H1 (cell line): Measurements from ENCODE around the gene GPC6. TPM values are rescaled to one million over a fixed set of nuclear protein-coding genes. Genes with fewer than 3 reads are reported as not detected.

Experiments
- CREB1 ChIP-seq: IDR thresholded peaks from 2 replicates; pipeline ENCODE4 v1.6.1; 2012; ENCODE audit warnings: inconsistent platforms
- EGR1 ChIP-seq: IDR thresholded peaks from 2 replicates; pipeline ENCODE4 v1.6.1; 2011; ENCODE audit warnings: low read depth, low read length, borderline replicate concordance
- GTF2F1 ChIP-seq: IDR thresholded peaks from 2 replicates; pipeline ENCODE4 v1.6.1; 2012; ENCODE audit warnings: low read depth, low read length, improper control_type of control experiment, borderline replicate concordance
- HDAC6 ChIP-seq: IDR thresholded peaks from one replicate; pipeline ENCODE4 v1.7.1; 2012; ENCODE audit warnings: low read depth, mild to moderate bottlenecking, inconsistent platforms, low read length, moderate library complexity
- MAFK ChIP-seq: IDR thresholded peaks from 2 replicates; pipeline ENCODE4 v1.6.1; 2012; ENCODE audit warnings: low read depth, mild to moderate bottlenecking, improper control_type of control experiment, low read length
- RAD21 ChIP-seq, 2 experiments: IDR thresholded peaks in 1 of 2; conservative IDR thresholded peaks in 1 of 2; 2 replicates each; pipeline ENCODE4 v1.6.1; 2011; ENCODE audit warnings: low read depth in 2 of 2, low read length in 2 of 2, improper control_type of control experiment in 1 of 2, inconsistent platforms in 1 of 2, mild to moderate bottlenecking in 1 of 2, moderate library complexity in 1 of 2
- RFX5 ChIP-seq: IDR thresholded peaks from 2 replicates; pipeline ENCODE4 v1.6.1; 2011; ENCODE audit warnings: low read depth, low read length, improper control_type of control experiment, borderline replicate concordance
- USF2 ChIP-seq: IDR thresholded peaks from 2 replicates; pipeline ENCODE4 v1.6.1; 2011; ENCODE audit warnings: low read length, improper control_type of control experiment
- polyA plus RNA-seq, 7 experiments: library from polyadenylated mRNA; depleted of rRNA in 3 of 7; stranded (reverse) in 5 of 7; unstranded in 2 of 7; fragments of >200 nt in 5 of 7; fragments of 200-250 nt in 2 of 7; gene quantifications; 1 replicate in 5 of 7; 2 replicates in 1 of 7; 4 replicates in 1 of 7; pipeline versions ENCODE4 v1.2.1 to v1.2.3, GENCODE V29; 2011 to 2013; ENCODE audit warnings: missing spikeins in 2 of 7, mixed read lengths in 2 of 7
- total RNA-seq: library from RNA; stranded (reverse); fragmentation: NEBNext Ultra II Directional; extraction: Animal tissue kit (Norgen Biotek cat#: 25700); gene quantifications from 2 replicates; pipeline ENCODE4 v1.2.1, GENCODE V29; 2021

The GPC6 gene
- total and polyA plus RNA-seq, 2 of the 8 experiments (the other 6 are each of a cell fraction or from before 2014, with no cell fraction given) = 5.4 to 12.0 TPM

GRCh38 chr13:94174009-94174408 lies 947.4 kb downstream of the GPC6 start (continued):
- TF ChIP-seq RAD21 (IDR thresholded peaks at IDR 0.05 in 1 of 2, conservative IDR thresholded peaks at IDR 0.05 in 1 of 2; ENCODE audit: low read depth in 2 of 2, low read length in 2 of 2) = no peak
- no peak for TF ChIP-seq CREB1
- TF ChIP-seq HDAC6 = no peak
- TF ChIP-seq USF2 = no peak
- no peak for TF ChIP-seq GTF2F1
- no peak for TF ChIP-seq RFX5
- TF ChIP-seq EGR1 = no peak
- no peak for TF ChIP-seq MAFK
